ENCODE results near the gene CIB2.

The CIB2 gene

GRCh38 chr15:78125267-78125666 is 6.0 kb downstream of the CIB2 start:
- DNase-seq (ENCODE audit: low read depth) = no peak
- H3K4me3 ChIP-seq (ENCODE audit: low read length) = no peak overlapping the region
- no peak for TF ChIP-seq CTCF (conservative IDR thresholded peaks at IDR 0.05; ENCODE audit: low read depth, low read length)

- no peak for TF ChIP-seq CTCF (conservative IDR thresholded peaks at IDR 0.05; ENCODE audit: low read depth, low read length)
- no peak overlapping the region for H3K4me3 ChIP-seq (ENCODE audit: low read length)
- DNase-seq (ENCODE audit: low read depth) = no peak
Measured at GRCh38 chr15:78120523-78120922, 10.7 kb downstream of the CIB2 start.

- H3K4me3 ChIP-seq (ENCODE audit: low read length) = no peak overlapping the region
- no peak for TF ChIP-seq CTCF (conservative IDR thresholded peaks at IDR 0.05; ENCODE audit: low read depth, low read length)
- no peak for DNase-seq (ENCODE audit: low read depth)
Measured at GRCh38 chr15:78112551-78112950, 18.7 kb downstream of the CIB2 start.

- no peak overlapping the region for H3K4me3 ChIP-seq (ENCODE audit: low read length)
- no peak for DNase-seq (ENCODE audit: low read depth)
- no peak for TF ChIP-seq CTCF (conservative IDR thresholded peaks at IDR 0.05; ENCODE audit: low read depth, low read length)
Measured at GRCh38 chr15:78111788-78112187, 19.5 kb downstream of the CIB2 start.

GRCh38 chr15:78110916-78111475 is 20.2 kb downstream of the CIB2 start:
- TF ChIP-seq CTCF (conservative IDR thresholded peaks at IDR 0.05; ENCODE audit: low read depth, low read length) = no peak
- DNase-seq (ENCODE audit: low read depth) = no peak

GRCh38 chr15:78110096-78110495 is 21.1 kb downstream of the CIB2 start:
- no peak for TF ChIP-seq CTCF (conservative IDR thresholded peaks at IDR 0.05; ENCODE audit: low read depth, low read length)
- H3K4me3 ChIP-seq (ENCODE audit: low read length) = no peak overlapping the region
- no peak for DNase-seq (ENCODE audit: low read depth)

More at GRCh38 chr15:78110916-78111475, 20.2 kb downstream of the CIB2 start:
- H3K4me3 ChIP-seq (ENCODE audit: low read length) = no peak overlapping the region

- H3K4me3 ChIP-seq (ENCODE audit: low read length) = no peak overlapping the region
- DNase-seq (ENCODE audit: low read depth) = no peak
- TF ChIP-seq CTCF (conservative IDR thresholded peaks at IDR 0.05; ENCODE audit: low read depth, low read length) = no peak
Measured at GRCh38 chr15:78109156-78109555, 22.1 kb downstream of the CIB2 start.
